H4 (cell line): ENCODE data around the gene ABHD17A. TPM values are rescaled to one million over a fixed set of nuclear protein-coding genes. Genes with fewer than 3 reads are reported as not detected.
"Not testable (repeated sequence)": the region's sequence is repeated elsewhere in the genome, so short reads cannot be mapped to it uniquely, and the experiment has no call there.

ENCODE experiments used
- DNase-seq: peaks from one replicate; pipeline ENCODE4 v3.0.0-alpha.2; 2015; ENCODE audit warnings: low spot score
- total RNA-seq: library from RNA; depleted of rRNA; stranded (reverse); fragments of >200 nt; shearing (Covaris generic); gene quantifications from 2 replicates; pipeline ENCODE4 v1.2.3, GENCODE V29; 2014

The ABHD17A gene
- total RNA-seq, 1 experiment from 2014 or later, result 20.2 TPM

DNA sequence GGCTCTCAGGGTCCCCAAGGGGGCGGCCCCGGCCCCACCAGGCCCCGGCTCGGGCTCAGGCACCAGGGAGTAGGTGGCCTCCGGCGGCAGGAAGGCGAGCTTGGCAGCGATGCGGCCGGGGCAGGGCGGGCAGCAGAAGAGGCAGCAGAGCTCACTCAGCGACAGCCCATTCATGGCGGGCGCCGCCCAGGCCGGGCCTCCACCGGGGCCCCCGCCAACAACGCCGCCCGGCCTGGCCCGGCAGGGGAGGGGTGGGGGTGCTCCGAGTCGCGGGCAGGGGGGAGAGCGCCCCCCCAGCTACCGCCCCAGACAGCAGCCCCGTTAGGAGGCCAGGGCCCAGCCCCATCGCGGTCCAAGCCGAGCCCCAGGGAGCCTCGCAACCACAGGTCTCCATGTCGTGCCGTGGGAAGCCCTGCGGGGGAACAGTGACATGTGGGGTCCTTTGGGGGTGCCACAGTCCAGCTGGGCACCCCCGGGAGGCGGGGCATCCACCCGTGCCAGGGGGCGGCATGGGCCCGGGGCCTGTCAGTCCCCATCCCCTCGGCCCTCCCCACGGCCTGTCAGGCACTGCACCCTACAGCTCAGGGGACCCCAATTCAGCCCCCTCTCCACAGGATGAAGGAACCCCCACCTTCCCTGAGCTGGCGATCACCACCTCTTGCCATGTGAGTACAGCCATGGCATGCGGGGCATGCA lies 3.8 kb downstream of the ABHD17A start:
- not testable (repeated sequence) for DNase-seq

DNA sequence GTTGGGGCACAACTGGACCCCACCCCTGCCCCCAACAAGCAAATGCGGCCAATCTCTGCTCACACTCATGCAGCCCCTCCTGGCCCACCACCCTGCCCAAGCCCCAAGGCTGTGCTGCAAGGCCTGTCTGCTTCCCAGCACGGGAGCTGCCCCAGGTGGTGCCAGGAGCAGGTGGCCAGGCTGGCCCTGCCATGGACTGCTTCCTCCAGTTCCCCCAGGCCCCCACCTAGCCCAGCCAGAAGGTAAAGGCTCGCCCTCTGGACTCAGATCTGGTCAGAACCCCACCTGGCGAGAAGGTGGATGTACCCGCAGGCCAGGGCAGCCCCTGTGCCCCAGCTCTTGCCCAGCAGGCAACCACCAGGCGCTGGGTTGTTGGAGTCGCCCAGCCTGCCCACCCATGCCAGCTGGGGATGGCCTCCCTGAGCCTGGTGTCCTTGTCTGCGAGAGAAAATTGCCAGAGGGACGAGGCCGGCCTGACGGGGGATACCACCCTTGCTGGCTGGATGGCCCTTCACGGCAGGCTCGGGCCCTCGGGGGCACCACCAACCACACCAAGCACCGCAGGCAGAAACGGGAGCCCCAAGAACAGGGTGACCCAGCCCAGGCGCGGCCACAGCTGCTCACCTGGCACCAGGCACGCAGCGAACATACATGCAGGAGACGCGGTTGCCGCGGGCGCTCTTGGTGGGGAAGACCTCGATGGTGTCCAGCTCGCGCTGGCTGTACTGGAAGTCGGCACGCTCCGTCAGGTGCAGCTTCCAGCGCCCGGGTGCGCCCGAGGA lies 4.5 kb downstream of the ABHD17A start:
- DNase-seq, result no peak

DNA sequence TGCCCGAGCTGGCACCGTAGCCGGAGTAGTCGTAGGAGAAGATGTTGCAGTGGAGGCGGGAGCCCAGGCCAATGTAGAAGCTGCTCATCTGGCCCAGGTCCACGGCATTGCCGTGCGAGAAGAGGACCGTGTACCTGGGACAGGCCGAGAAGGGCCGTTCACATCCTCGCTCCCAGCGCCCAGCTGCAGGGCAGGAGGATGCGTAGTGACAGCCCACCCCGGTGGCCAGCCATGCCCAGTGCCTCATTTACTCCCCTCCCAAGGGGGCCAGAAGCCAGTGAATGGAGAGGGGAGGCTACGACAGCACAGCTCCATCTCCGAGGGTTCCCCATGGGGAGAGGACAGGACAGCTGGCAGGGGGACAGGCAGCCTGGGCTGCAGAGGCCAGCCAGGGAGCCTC lies 5.3 kb downstream of the ABHD17A start:
- not testable (repeated sequence) for DNase-seq

DNA sequence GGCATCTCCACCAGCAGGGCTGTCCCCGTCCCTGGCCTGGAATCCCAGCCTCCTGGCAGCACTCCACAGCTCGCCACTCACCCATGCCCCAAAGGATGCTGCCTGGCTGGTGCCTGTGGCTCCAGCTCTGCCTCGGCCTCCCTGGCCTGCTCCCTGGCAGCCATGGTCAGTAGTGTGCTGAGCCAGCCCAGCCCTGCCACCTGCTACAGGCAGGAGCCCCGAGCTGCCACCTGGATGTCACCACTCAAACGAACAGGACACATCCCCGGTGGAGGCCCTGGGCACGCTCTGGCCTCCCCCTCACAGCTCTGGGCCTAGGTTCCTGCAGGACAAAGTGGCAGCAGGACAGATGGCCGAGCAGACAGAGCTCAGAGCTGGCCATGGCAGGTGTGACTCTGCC lies 6.7 kb downstream of the ABHD17A start:
- DNase-seq, result not testable (repeated sequence)

DNA sequence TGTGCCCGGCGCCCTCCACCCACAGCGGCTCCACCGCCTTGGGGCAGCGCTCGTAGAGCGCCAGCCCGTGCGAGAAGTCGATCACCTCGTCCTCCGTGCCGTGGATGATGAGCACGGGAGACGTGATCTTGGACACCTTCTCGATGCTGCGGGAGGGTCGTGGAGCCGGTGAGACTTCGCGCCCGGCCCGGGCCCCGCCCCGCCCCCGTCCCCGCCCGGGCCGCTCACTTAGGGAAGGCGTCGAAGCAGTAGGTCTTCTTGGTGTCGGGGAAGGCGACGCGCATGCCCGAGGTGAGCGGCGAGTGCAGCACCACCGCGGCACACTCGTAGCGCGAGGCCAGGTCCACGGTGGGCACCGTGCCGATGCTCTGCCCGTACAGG lies 8.0 kb downstream of the ABHD17A start:
- DNase-seq, result not testable (repeated sequence)

DNA sequence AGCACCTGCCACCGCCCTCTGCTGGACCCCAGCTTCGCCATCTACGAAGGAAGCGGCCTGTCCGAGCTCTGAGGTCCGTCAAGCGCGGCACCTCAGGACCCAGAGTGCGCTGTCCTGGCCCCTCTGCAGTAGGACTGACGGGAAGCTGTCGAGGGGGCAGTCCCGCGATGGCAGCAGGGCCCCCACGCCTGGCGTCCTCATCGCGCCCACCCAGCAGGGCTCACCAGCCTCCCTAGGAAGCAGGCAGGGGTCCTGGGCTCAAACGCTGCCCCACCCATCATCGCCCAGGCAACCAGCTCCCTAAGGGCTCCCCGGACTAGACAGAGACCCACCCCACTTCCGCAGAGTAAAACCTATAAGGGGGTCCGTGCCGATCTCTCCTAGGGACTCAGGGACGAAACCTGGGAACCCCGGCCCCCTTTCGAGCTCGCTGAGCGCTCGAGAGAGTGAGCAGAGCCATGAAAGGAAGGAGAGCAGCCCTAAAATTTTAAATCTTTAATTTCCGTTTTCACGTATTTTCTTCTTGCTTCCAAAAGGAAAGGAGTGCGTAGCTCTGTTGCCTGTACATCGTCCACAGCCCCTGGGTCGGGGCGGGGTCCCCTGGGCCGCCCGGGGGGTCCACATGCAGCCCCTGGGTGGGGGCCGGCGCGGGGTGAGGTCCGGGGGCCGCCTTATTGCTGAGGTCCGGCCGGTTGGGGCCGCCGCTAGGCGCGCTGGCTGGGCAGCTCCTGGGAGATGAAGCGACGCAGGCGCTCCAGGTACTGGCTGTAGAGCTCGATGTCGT lies 8.6 kb downstream of the ABHD17A start:
- DNase-seq, result peak; percentile 2

DNA sequence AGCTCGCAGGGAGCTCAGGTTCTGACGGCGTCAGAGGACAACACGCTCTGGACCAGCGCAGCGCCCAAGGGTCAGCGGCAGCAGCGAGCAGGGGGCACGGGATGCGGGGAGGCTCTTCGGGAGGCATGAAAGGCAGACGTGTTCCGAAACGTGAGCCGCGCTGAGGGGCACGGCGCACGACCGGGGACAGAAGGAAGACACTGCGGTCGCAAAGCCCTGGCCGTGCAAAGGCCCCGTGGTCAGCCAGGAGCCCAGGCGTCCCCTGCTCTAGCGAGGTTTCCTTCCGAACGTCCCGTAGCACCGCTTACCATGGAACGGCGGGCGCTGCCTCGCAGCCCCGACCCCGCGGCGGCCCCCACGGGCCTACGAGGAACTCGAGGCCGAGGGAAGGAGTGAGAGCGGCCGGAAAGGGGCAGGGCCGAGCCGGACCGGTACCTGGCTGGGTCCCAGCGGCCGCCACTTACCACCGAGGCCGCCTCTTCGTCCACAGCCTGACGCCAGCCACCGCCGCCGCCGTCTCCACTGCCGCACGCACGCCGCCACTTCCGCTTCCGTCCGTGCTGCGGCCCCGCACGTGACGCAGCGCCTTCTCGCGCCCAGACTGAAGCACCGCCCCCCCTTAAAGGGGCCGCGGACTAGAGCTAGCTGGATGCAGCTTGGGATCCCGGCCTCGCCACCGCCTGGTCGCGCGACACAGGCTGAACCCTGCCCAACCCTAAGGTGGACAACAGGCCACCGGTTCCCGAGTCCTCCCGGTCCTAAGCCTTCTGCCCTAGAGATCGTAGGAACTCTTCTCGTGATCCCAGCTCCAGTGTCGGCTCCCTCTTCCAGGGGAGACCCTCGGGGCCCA lies 9.4 kb downstream of the ABHD17A start:
- peak; percentile 91 for DNase-seq

DNA sequence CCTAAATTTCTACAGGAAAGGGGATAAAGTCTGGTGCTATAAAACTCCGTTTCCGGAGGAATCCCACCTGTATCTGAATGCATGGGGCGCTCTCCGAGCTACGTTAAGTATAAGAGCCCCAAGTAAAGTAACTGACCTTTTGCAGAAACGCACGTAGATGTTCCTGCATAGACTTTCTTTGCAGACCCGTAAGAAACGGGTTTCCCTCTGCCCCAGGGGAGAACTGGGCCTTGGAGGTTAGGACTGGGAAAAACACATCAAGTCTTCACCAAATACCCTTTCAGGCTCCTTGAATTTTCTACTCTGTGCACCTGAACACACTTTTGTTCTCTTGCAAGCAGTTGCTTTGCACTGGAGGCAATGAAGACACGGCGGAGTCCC lies 10.0 kb downstream of the ABHD17A start:
- DNase-seq, result not testable (repeated sequence)

DNA sequence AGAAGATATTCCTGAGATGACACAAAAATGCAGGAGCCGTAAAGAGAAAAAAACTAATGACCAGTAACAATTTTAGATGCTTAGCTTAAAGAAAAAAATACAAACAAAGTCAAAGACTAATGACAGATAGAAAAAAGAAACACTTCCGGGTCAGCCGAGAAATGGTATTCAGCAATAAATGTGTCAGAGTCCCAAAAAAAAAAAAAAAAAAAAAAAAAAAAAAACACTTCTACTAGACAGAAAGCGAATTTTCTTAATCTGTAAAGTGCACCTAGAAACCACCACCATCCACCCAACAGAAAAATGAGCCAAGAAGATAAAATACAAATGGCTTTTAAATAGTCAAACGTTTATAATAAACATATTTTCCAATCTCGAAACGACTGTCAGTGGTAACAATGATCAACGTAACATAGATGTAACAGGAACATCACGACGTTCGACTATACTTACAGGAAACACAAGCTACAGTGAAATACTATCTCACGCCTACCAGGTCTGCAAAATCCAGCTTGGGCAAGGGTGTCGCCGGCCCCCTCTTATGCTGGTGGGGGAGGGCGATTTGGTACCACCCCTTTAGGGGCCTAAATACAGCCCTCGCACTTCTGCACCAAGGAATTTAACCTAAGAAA lies 10.6 kb downstream of the ABHD17A start:
- no peak for DNase-seq

DNA sequence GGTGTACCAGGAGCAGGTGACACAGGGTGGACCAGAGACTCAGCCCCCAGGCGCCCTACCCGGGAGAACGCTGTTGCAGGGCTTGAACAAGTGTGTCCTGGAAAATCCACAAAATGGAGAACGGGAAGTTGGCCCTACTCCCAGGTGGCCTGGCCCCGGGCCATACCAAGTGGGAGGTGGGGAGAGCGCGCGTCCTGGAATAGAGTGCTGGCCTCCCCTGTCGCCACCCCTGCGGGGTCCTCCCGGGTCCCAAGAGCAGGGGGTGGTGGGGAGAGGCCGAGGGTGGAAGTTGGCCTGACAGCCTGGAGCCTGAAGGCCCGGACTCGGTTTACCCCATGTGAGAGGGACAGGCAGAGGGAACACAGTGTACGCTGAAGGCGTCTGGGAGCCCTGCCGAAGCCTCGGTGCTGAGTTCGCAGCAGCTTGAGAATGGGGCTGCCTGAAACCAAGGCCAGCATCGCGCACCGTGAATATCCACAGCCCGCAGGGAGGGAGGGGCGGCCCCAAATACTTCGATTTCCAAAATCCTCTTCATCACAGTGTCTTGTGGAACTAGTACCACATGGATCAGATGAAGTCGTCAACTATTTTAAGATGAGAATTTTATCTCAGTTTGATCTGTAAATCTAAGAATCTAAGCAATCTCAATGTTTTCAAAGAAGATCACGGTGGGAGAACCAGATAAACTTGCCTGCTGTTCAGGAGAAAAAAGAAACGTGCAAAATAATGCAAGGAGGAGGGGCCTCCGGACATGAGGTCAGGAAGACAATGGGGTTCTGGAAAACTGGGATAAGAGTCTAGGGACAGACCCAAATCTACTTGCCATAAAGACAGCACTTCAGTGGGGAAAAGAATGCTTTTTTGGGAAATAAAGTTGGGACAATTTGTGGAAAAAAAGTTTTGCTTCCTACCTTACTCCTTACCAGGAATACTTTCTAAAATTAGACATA lies 11.5 kb downstream of the ABHD17A start:
- no peak for DNase-seq

DNA sequence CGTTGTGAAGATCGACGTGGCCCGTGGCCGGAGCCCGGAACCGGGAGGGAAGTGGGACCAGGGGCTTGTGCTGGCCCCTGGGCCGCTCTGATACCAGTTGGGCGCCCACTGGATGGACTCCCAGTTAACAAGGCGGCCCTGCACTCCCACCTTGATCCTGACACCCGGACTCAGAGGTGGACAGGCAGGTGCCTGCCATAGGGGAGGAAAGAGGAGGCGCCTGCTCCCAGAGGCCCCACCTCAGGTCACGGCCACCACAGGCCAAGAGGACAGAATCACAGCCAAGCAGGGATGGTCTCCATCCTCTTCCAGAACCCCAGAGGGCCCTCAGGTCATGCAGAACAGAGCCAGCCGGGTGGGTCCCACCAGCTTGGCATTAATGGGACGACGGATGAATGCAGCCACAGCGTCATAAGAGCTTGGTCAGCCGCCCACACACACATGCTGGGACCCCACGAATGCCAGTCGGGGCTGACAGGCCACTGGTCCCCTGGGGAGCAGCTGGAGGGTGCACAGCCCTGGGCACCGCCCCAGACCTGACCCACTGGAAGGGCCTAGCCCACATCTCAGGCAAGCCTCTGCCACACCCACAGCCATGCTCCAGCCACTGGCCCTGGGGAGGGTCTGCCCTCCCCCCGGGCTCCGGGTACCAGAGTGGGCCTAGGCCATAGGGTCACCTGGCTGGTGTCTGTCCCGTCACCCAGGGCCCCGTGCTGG lies 12.3 kb downstream of the ABHD17A start:
- DNase-seq, result no peak

DNA sequence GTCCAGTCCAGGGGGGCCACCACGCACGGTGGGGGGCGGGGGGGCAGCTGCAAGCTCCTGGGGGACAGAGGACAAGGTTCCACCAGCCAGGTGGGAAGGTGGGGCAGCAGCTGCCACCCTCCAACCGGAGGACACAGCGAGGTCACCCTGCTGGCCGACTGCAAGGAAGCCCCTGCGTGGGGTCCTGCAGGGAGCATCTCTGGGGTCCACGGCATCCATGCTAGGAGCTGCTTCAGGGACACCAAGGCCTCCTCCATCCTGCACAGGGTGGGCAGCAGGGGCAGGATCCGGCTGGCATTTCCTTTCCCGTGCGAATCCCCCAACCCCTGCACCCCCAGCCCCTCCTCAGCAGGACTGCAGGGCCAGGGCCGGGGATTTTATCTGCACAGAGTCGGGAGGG lies 13.7 kb downstream of the ABHD17A start:
- DNase-seq, result no peak

DNA sequence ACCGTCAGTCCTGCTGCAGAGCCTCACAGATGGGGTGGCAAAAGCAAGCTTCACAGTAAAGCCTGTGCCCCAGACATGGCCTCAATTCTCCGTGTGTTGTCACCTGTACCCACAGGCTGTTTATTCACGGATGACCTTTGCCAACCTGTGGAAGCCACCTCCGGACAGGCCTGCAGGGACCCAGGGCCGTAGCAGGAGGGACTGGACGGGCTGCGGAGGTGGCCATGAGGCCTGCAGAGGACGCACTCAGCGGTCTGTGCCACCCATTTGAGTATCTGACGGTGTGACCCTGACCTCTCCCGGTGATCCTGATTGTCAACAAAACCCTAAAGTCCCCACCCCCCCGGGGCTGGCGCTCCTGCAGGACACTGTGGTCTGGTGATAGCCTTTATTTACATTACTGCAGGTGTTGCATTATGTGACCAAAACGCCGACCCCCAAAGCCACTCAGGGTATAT lies 14.1 kb downstream of the ABHD17A start:
- DNase-seq, result no peak

DNA sequence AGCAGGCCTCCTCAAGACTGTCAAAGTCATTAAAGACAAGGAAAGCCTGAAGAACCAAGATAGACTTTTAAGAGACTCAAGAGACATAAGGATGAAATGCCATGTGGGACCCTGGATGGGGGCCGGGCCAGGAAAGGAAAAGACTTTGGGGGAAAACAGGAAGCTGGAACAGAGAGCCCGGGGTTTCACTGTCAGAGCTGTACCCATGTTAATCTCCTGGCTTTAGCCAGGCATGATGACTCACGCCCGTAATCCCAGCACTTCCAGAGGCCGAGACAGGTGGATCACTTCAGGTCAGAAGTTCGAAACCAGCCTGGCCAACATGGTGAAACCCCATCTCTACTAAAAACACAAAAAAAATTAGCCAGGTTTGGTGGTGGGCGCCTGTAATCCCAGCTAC lies 16.3 kb downstream of the ABHD17A start:
- no peak for DNase-seq

DNA sequence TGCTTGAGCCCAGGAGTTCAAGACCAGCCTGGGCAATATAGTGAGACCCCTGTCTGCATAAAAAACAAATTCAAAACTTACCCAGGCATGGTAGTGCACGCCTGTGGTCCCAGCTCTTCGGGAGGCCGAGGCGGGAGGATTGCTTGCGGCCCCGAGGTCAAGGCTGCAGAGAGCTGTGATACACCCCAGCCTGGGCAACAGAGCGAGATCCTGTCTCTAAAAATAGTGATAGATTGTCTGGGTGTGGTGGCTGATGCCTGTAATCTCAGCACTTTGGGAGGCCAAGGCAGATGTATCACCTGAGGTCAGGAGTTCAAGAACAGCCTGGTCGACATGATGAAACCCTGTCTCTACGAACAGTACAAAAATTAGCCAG lies 18.0 kb downstream of the ABHD17A start:
- DNase-seq, result no peak

DNA sequence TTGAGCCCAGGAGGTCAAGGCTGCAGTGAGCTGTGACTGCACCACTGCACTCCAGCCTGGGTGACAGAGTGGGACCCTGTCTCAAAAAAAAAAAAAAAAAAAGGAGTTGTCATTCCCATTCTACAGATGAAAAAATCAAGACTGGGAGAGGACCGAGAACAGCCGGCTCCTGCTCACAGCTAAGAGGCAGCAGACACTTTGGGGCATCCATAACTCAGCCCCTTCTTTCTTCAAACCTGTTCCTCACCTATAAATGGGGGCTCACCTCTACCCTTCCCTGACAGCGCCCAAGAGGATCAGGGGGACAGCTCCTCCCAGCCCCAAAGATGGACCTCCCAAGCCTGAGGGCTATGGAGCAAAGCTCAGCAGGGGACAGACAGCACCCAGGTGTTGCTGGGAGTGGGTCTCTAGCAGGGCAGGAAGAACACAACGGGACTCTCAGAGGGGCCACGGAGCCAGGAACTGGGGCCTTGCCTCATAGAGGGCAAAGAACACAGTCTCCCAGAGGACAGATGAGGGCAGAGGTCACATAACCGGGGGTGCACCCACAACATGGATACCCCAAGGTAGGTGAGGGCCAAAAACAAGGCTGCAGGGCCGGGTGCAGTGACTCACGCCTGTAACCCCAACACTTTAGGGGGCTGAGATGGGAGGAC lies 18.5 kb downstream of the ABHD17A start:
- no peak for DNase-seq

DNA sequence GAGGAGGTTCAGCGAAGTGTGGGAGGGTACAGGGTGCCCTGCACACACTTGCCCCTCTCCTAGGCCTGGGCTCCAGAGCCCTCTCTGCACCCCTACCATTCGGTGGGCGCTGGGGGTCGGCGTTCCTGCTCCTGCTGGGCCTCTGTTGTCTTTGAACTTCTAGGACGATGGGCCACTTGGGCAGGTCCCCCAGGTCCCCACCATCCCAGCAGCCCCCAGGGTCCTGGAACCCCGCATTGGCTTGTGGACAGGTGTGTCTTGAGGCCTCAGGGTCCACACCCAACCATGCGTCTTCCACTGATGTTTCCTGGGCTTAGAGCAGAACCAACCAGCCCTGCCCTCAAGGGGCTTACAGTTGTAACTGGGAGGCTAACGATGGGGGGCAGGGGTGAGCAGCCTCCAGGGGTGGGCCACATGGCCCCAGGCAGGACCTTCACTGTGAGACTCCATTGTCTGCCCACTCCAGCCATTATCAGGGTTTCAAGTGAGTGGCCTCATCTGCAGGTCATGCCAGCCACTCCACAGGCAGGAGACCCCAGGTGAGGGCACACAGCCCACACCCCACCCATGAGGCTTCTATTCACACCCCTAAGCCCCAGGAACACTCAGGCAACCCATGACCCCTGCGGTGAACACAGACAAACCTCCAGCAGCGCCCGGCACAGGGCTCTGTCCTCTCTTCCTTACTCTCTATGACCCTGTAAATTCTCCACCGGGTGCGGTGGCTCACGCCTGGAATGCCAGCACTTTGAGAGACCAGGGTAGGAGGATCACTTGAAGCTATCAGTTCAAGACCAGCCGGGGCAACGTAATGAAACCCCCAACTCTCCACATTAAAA lies 19.9 kb downstream of the ABHD17A start:
- DNase-seq, result no peak
